Spleen (tissue), 11 donors: ENCODE data around the gene FITM1. TPM values are rescaled to one million over a fixed set of nuclear protein-coding genes. Genes with fewer than 3 reads are reported as not detected.
A peak's percentile ranks its signal among the peaks of the same experiment; 100 is the strongest.

Experiments used
- DNase-seq: peaks from one replicate; pipeline ENCODE4 v3.0.0-alpha.2; 2020
- H3K27ac ChIP-seq, 8 donors: fragments of 200-600 bp; sonication (generic) in 7 of 8; 1 replicate in 4 of 8; 2 replicates in 4 of 8; pipeline versions ENCODE4 v1.5.0 to v1.8.0; 2016 to 2021; ENCODE audit warnings: inconsistent platforms in 4 of 8, mild to moderate bottlenecking in 4 of 8, moderate library complexity in 1 of 8
- H3K27me3 ChIP-seq, 7 donors: fragments of 200-600 bp; sonication (generic) in 6 of 7; replicated peaks in 1 of 7; 1 replicate in 4 of 7; 2 replicates in 3 of 7; pipeline versions ENCODE4 v1.5.0 to v1.8.0; 2016 to 2021; ENCODE audit warnings: inconsistent platforms in 3 of 7, mild to moderate bottlenecking in 1 of 7
- H3K36me3 ChIP-seq, 6 donors: fragments of 200-600 bp; sonication (generic) in 5 of 6; 1 replicate in 4 of 6; 2 replicates in 2 of 6; pipeline versions ENCODE4 v1.5.0 to v1.8.0; 2016 to 2021; ENCODE audit warnings: inconsistent platforms in 2 of 6
- H3K4me1 ChIP-seq, 6 donors: fragments of 200-600 bp; sonication (generic) in 5 of 6; 1 replicate in 3 of 6; 2 replicates in 3 of 6; pipeline versions ENCODE4 v1.5.0 to v1.8.0; 2016 to 2021; ENCODE audit warnings: inconsistent platforms in 3 of 6
- H3K4me3 ChIP-seq, 8 donors: fragments of 200-600 bp; sonication (generic) in 7 of 8; 1 replicate in 4 of 8; 2 replicates in 4 of 8; pipeline versions ENCODE4 v1.5.0 to v1.8.0; 2016 to 2021; ENCODE audit warnings: inconsistent platforms in 4 of 8, mild to moderate bottlenecking in 4 of 8, moderate library complexity in 2 of 8
- H3K9me3 ChIP-seq, 8 donors: fragments of 200-600 bp; sonication (generic) in 7 of 8; 1 replicate in 4 of 8; 2 replicates in 4 of 8; pipeline versions ENCODE4 v1.5.0 to v1.8.0; 2016 to 2021; ENCODE audit warnings: inconsistent platforms in 4 of 8
- CTCF ChIP-seq, 11 experiments: fragments of 200-600 bp in 7 of 11; fragments of 450-650 bp in 4 of 11; sonication (generic) in 4 of 11; IDR thresholded peaks in 8 of 11; conservative IDR thresholded peaks in 3 of 11; 1 replicate in 7 of 11; 2 replicates in 4 of 11; pipeline versions ENCODE4 v1.4.0 to v1.8.0; 2016 to 2021; ENCODE audit warnings: antibody characterized with exemption in 11 of 11, inconsistent platforms in 4 of 11, mild to moderate bottlenecking in 1 of 11
- POLR2A ChIP-seq, 3 donors: fragments of 450-650 bp; IDR thresholded peaks; one replicate each; pipeline ENCODE4 v1.5.1; 2017; ENCODE audit warnings: antibody characterized with exemption in 3 of 3, mild to moderate bottlenecking in 1 of 3
- POLR2AphosphoS5 ChIP-seq, 3 donors: sonication (generic); formaldehyde crosslinking; IDR thresholded peaks; one replicate each; pipeline ENCODE4 v1.5.1; 2017; ENCODE audit warnings: antibody characterized with exemption in 3 of 3
- WGBS, 5 donors: extraction: QIAGEN DNeasy Blood & Tissue Kit in 3 of 5; methylation state at CpG; one replicate each; pipeline versions ENCODE4 v1.1.5 to v1.1.7; 2013 to 2018; 5-methylcytosine and 5-hydroxymethylcytosine counted together
- intact Hi-C: fragments of 100-400 bp; cut with DNase I; formaldehyde crosslinking; loops from one replicate; pipeline ENCODE4 v1.15.0; 2023; ENCODE audit warnings: low total_unique reads
- polyA plus RNA-seq, 3 donors: library from polyadenylated mRNA; stranded (reverse); fragments of 200-250 nt; gene quantifications; one replicate each; pipeline ENCODE4 v1.2.1, GENCODE V29; 2013
- total RNA-seq, 7 donors: library from RNA; depleted of rRNA in 3 of 7; stranded (reverse); fragments of >200 nt in 3 of 7; fragmentation: NEBNext Ultra II Directional in 4 of 7; extraction: Animal tissue kit (Norgen Biotek cat#: 25700) in 4 of 7; gene quantifications; one replicate each; pipeline versions ENCODE4 v1.1.0 to v1.2.1, GENCODE V29; 2016 to 2021
- donor health status: healthy with polysubstance abuse.
- donor health status: DM: no; HTN: no; CAD: no; lungs with moderate emphysema.
- donor health status: DM: no; HTN: no; CAD: no.
- donor health status: Bipolar disorder and iron deficiency.
- donor health status: healthy.
- donor health status: DM: no; HTN: no; CAD: no.
- donor health status: DM: yes; HTN: yes; CAD: no.

The FITM1 gene
- total and polyA plus RNA-seq, 10 donors = 3.7 to 12.9 (median 8.7) TPM

GRCh38 chr14:24138396-24139271, 8.2 kb downstream of the FITM1 start:
- Histone ChIP-seq H3K27me3 (no peaks in the 10 kb centered on the region), H3K36me3 (peaks cover 3 to 47% (median 30%) of the 10 kb centered on the region in 6 donors), H3K4me1 (peaks cover 41 to 84% (median 64%) of the 10 kb centered on the region in 6 donors), H3K4me3 (peak overlapping the region in 1 of 8 donors; percentile 97), H3K27ac (peak overlapping the region in 5 of 8 donors; percentile 9 to 98 (median 96)), H3K9me3 (no peaks in the 10 kb centered on the region)
- 78 to 87% (median 84%) methylated on average over 13 of the region's 13 CpGs for WGBS, 5 donors
- no peak for TF ChIP-seq POLR2A (IDR thresholded peaks at IDR 0.05)
- TF ChIP-seq POLR2AphosphoS5 (IDR thresholded peaks at IDR 0.05) = peak in 2 of 3 donors; percentile 30 to 53
- intact Hi-C loops = no loop called here
- DNase-seq = peak; percentile 76

GRCh38 chr14:24139272-24139934, 8.9 kb downstream of the FITM1 start:
- peaks cover 42 to 92% (median 67%) of the 10 kb centered on the region in 6 donors for H3K4me1 ChIP-seq
- H3K4me3 ChIP-seq = peak overlapping the region in 2 of 8 donors; percentile 88 to 98
- H3K27me3 ChIP-seq = no peaks in the 10 kb centered on the region
- TF ChIP-seq POLR2AphosphoS5 (IDR thresholded peaks at IDR 0.05) (no peak), POLR2A (IDR thresholded peaks at IDR 0.05) (no peak), CTCF (IDR thresholded peaks at IDR 0.05 in 8 of 11, conservative IDR thresholded peaks at IDR 0.05 in 3 of 11) (no peak)
- intact Hi-C loops = no loop called here
- peaks cover 3 to 55% (median 36%) of the 10 kb centered on the region in 6 donors for H3K36me3 ChIP-seq
- H3K27ac ChIP-seq = peak overlapping the region in 5 of 8 donors; percentile 95 to 98 (median 96)
- H3K9me3 ChIP-seq = no peaks in the 10 kb centered on the region
- WGBS, 5 donors = 73 to 89% (median 84%) methylated on average over 9 of the region's 9 CpGs
- peak; percentile 78 for DNase-seq

- H3K4me3 ChIP-seq = peak within 1 kb of the TSS; percentile 63 to 98 (median 86)
- peak; percentile 99 for DNase-seq
- H3K27me3 ChIP-seq = no peaks in the 10 kb centered on the region
- H3K36me3 ChIP-seq = peaks cover 3 to 67% (median 41%) of the 10 kb centered on the region in 6 donors
- intact Hi-C loops = no loop called here
- H3K9me3 ChIP-seq = no peaks in the 10 kb centered on the region
- H3K4me1 ChIP-seq = peaks cover 54 to 95% (median 78%) of the 10 kb centered on the region in 6 donors
- H3K27ac ChIP-seq = peak within 1 kb of the TSS; percentile 88 to 97 (median 94)
- TF ChIP-seq POLR2A (IDR thresholded peaks at IDR 0.05) = peak in 2 of 3 donors; percentile 33 to 74
- peak; percentile 94 to 96 (median 95) for TF ChIP-seq POLR2AphosphoS5 (IDR thresholded peaks at IDR 0.05)
- peak; percentile 76 to 94 (median 90) for TF ChIP-seq CTCF (IDR thresholded peaks at IDR 0.05 in 8 of 11, conservative IDR thresholded peaks at IDR 0.05 in 3 of 11)
- 0 to 1% (median 0%) methylated on average over 19 to 65 of the region's 65 CpGs for WGBS, 5 donors
Measured at GRCh38 chr14:24141097-24141880, 10.8 kb downstream of the FITM1 start, which contains the start of gene EMC9. Gene EMC9 (minus strand): TSS chr14:24141591. CDS start chr14:24141304, 287 bp downstream.

GRCh38 chr14:24143511-24143910, 13.1 kb downstream of the FITM1 start:
- peak; percentile 36 for DNase-seq
- H3K4me3 ChIP-seq = no peak overlapping the region
- TF ChIP-seq POLR2AphosphoS5 (IDR thresholded peaks at IDR 0.05) (no peak), CTCF (IDR thresholded peaks at IDR 0.05 in 8 of 11, conservative IDR thresholded peaks at IDR 0.05 in 3 of 11) (no peak), POLR2A (IDR thresholded peaks at IDR 0.05) (no peak)
- H3K36me3 ChIP-seq = peaks cover under 1 to 54% (median 28%) of the 10 kb centered on the region in 6 donors
- intact Hi-C loops = no loop called here
- H3K9me3 ChIP-seq = no peaks in the 10 kb centered on the region
- peaks cover 45 to 83% (median 65%) of the 10 kb centered on the region in 6 donors for H3K4me1 ChIP-seq
- peak overlapping the region in 3 of 8 donors; percentile 6 to 99 (median 94) for H3K27ac ChIP-seq
- no peaks in the 10 kb centered on the region for H3K27me3 ChIP-seq
- 74 to 93% (median 84%) methylated on average over 2 of the region's 2 CpGs for WGBS, 5 donors
